AG04449 (cell line): Measurements from ENCODE around the gene GXYLT2.

Experiments
- CTCF ChIA-PET: fragments of 350-600 bp; formaldehyde crosslinking; extraction: SDS; loops from one replicate; lab custom pipeline; 2021; ENCODE audit warnings: antibody characterized with exemption; lab: Yijun Ruan, JAX
- POLR2A ChIA-PET: fragments of 400-600, 350-600 bp; formaldehyde crosslinking; extraction: SDS; loops from one replicate; lab custom pipeline; 2020; ENCODE audit warnings: antibody characterized with exemption, inconsistent platforms; lab: Yijun Ruan, JAX
- DNase-seq: peaks from one replicate; pipeline ENCODE4 v3.0.0-alpha.2; 2010; ENCODE audit warnings: low read depth, low spot score
- H3K4me3 ChIP-seq: 2 replicates; pipeline ENCODE4 v1.5.1; 2011; ENCODE audit warnings: low read depth, mild to moderate bottlenecking, control low read depth, low read length
- CTCF ChIP-seq: IDR thresholded peaks from one replicate; pipeline ENCODE4 v1.5.1; 2011; ENCODE audit warnings: mild to moderate bottlenecking, moderate library complexity, low read length, control low read depth, inconsistent platforms; ENCODE audit not compliant: insufficient read depth; ENCODE audit errors: missing control alignments

GXYLT2 gene

GRCh38 chr3:72847751-72848702, 39.8 kb upstream of the GXYLT2 start, which contains the start of gene SHQ1:
SHQ1 (minus strand) TSS chr3:72848445; CDS start chr3:72848340, 105 bp downstream.
- peak within 1 kb of the TSS; percentile 94 for H3K4me3 ChIP-seq
- peak; percentile 44 for DNase-seq
- CTCF ChIA-PET = interaction anchor here (1.5 to 6.0 kb wide), 5 partner anchors 14 to 1118 kb away, joined by 7 to 135 read pairs (median 51); no protein-coding TSS in a partner anchor
- TF ChIP-seq CTCF = no peak
- POLR2A ChIA-PET = interaction anchor here (0.6 kb wide), 1 partner anchor 271 kb away, joined by 4 read pairs; no protein-coding TSS in a partner anchor

DNA sequence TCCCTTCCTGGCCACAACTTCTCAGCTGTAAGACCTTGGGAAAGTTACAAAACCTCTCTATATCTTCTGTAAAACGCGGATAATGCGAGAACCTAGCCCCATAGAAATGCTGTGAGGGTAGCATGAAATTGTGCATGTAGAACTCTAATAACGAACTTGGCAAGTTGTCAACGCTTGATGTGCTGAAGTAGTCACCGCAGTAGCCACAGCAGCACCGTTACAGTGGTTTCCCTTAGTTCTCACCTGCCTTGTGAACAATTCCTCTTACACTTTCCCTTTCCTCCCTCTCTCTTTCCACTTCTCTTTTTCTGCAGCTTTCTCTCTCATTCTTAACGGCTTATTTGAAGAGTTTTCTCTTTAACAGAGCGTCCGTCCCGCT, 39.2 kb upstream of the GXYLT2 start:
- H3K4me3 ChIP-seq = peak overlapping the region; percentile 94
- DNase-seq = no peak
- no peak for TF ChIP-seq CTCF
- CTCF ChIA-PET = interaction anchor here (1.2 to 6.0 kb wide), 7 partner anchors 14 to 1119 kb away, joined by 3 to 135 read pairs (median 21); partner anchors contain the start of gene GXYLT2
- POLR2A ChIA-PET = interaction anchor here (0.6 kb wide), 1 partner anchor 272 kb away, joined by 4 read pairs; no protein-coding TSS in a partner anchor

- CTCF ChIA-PET = interaction anchor here (0.7 to 2.1 kb wide), 2 partner anchors 201 to 231 kb away, joined by 3 to 10 read pairs; no protein-coding TSS in a partner anchor
- no peak for TF ChIP-seq CTCF
- POLR2A ChIA-PET = no interaction called here
- DNase-seq = no peak
- H3K4me3 ChIP-seq = no peak overlapping the region
Observed at GRCh38 chr3:72855001-72855400, 32.8 kb upstream of the GXYLT2 start.

- POLR2A ChIA-PET = interaction anchor here (0.7 kb wide), 1 partner anchor 15 kb away, joined by 3 read pairs; no protein-coding TSS in a partner anchor
- TF ChIP-seq CTCF = no peak
- H3K4me3 ChIP-seq = no peak overlapping the region
- DNase-seq = no peak
- CTCF ChIA-PET = interaction anchor here (1.4 to 7.1 kb wide), 3 partner anchors 10 to 226 kb away, joined by 6 to 51 read pairs (median 8); partner anchors contain the start of gene SHQ1
Observed at GRCh38 chr3:72860053-72860452, 27.8 kb upstream of the GXYLT2 start.

DNA sequence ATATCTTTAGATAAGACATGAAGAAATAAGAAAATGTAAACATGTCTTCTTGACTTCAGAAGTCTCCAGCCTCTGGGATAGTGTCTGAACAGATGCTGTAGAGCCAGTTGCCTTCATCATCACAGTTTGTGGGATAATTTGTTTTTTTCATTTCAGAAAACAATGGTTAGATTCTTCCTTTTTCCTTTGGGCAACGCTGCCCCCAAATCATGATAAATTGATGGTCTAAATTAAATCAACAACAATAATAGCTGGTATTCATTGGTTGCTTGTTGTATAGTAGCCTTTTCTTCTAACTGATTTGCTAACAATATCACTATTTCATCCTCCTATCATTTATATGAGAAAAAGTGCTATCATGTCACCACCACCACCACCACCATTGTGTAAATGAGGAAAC, 27.0 kb upstream of the GXYLT2 start:
- no peak for TF ChIP-seq CTCF
- CTCF ChIA-PET = interaction anchor here (2.0 to 7.1 kb wide), 2 partner anchors 10 to 196 kb away, joined by 8 to 51 read pairs; partner anchors contain the start of gene SHQ1

More for the DNA sequence above, 27.0 kb upstream of the GXYLT2 start:
- no peak overlapping the region for H3K4me3 ChIP-seq
- POLR2A ChIA-PET = no interaction called here
- no peak for DNase-seq
